HG03460 (cell line): ENCODE results near the gene KIF23.

Experiments
- ATAC-seq: cut with Tn5 transposase; IDR thresholded peaks from one replicate; pipeline ENCODE4 v1.9.1; 2021; ENCODE audit not compliant: unreplicated experiment

The KIF23 gene

GRCh38 chr15:69463182-69463756 lies 49.1 kb downstream of the KIF23 start:
- no peak for ATAC-seq

DNA sequence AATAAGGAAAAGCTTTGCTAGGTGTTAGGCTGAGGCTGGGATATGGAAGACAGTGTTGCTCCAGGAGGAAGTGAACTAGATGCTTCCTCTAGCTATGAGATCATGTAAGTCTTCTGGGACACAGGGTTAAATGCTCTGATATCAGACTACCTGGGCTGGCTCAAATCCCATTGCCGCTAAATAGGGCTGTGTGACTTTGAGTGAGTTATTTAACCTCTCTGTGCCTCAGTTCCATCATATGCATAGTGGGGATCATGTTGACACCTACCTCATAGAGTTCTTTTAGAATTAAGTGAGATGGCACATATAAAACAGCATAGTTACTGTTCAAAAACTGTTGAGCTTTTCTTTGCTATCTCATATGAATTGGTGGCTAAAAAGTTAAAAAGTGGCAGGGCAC lies 51.1 kb downstream of the KIF23 start:
- no peak for ATAC-seq

DNA sequence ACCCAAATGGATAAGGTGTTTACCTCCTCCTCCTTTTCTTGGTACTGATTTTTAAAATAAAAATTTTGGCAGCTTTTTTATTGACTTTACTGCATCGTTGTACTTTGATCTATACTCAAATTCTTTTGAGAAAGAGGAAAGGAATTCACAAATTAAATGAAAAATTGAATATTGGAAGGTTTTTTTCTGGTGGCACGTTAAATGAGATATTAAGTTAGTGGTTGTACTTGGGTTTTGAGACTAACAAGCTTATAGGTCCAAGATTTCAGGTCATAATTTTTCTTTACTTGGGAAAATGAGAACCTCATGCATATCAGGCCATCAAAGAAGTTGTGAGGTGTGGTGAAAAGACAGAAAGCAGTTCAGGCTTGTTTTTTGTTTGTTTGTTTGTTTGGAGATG lies 52.6 kb downstream of the KIF23 start:
- ATAC-seq: no peak

DNA sequence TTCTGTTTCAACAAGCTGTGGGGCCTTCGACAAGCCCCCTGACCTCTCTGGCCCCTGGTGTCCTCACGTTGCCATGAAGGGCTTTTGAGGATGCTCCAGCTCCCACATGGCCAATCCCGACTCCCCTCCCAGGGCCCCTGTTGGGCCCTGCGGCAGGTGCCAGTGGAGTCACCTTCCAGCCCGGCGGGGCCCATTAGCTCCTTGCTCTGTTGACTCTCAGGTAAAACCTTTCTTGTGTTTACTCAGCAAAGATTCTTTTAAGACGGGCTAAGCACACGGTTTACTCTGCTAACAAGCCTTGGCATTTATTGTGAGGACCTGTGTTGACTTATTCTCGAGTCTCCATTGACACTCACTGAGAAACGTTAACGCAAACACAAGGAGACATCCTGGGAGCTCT lies 53.5 kb downstream of the KIF23 start:
- ATAC-seq: no peak

- ATAC-seq: no peak
These were observed 54.3 kb downstream of the KIF23 start for GRCh38 chr15:69468241-69469121.

- no peak for ATAC-seq
These were observed 55.5 kb downstream of the KIF23 start for GRCh38 chr15:69469467-69470201.

DNA sequence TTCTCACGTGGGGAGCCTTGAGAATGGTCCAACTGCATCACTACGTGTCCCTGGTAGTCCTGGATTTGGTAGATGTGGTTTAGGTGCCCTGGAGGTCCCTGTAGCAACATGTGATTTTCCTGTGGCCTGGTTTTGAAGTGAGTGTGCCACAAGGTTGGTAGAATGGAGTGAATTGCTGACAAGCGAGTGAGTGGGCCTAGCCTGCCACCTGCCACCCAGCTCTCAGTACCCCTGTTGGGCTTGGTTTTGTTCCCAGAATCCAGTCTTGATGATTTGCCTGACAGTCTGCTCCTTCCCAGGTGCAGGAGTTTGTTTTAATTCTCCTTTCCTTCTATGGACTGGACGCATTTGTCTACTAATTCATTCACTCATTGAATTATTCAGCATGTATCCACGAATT lies 57.9 kb downstream of the KIF23 start:
- ATAC-seq: no peak

- ATAC-seq: no peak
These were observed 58.4 kb downstream of the KIF23 start for GRCh38 chr15:69472562-69472961.

GRCh38 chr15:69474291-69474690 lies 60.1 kb downstream of the KIF23 start:
- no peak for ATAC-seq

DNA sequence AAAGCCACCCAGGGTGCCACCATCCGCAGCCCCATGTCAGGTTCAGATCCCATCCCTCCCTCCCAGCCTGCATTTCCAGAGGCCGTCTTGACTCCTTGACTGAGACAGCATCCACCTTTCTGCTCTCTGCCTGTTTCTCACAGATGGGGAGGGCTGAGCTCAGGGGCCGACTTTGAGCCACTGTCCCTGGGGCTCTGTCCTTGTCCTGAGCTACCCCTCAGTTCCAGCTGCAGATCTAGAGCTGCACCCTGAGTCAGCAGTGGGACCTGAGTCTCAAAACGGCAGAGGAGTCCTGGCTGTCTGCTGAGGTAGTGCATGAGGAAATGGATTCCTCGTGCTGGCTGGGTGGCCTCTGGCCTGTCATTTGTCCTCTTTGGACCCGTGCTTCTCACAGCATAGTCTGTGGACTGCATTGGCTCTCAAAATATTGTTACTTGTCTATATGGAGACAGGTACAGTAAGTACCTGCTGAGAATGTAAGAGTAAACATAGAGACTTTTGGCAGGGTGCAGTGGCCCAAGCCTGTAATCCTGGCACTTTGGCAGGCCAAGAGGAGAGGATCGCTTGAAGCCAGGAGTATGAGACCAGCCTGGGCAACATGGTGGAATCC lies 60.8 kb downstream of the KIF23 start:
- no peak for ATAC-seq

- no peak for ATAC-seq
These were observed 61.7 kb downstream of the KIF23 start for GRCh38 chr15:69475769-69476358.

DNA sequence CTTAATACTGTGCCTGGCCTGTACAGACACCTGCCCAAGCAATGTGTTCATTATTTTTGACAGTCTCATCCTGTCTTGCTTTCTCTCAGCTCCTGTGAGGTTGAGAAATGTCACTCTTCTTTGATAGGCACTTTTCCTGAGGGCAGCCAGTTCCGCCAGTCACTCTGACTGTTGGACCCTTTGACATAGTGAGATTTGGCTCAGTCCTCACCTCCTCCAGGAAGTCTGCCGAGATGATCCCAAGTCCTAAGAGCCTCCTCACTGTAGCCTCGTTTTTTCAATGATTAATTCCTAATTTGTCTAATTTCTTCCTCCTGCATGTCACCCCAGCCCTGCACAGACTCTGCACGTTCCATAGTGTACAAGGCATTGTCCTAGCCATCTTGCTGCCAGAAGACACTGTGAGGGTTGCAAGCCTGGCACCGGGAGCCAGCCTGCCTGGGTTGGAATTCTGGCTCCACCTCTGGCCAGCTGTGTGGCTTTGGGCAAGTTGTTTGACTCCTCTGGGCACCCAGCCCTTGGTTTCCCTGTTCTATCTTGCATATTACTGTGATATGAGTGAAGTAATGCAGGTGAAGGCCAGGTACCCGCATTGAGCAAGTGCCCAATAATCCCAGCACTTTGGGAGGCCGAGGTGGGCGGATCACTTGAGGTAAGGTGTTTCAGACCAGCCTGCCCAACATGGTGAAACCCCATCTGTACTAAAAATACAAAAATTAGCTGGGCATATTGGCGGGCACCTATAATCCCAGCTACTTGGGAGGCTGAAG lies 62.7 kb downstream of the KIF23 start:
- ATAC-seq: no peak

DNA sequence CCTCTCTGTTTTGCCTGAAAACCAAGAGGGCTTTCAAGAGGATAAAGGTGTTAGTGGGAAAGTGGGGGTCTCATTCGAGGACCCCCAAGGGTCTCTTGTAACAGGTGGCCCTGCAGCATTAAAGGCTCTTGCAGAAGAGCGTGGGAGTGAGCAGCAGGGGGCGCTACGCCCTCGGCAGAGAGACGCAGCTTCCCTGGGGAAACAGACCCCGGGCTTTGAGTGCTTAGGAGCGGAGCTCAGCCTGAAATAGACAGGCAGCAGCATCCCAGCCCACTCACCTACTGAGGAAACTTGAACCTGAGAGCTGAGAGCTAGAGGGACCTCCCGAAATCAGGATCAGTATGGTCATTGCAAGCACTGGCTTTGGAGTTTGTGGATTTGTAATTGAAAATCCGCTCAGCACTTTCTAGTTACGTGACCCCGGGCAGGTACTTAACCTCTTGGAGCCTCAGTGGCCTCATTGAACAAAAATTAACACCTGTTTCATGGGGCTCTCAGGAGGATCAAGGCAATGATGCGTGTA lies 64.2 kb downstream of the KIF23 start:
- no peak for ATAC-seq

DNA sequence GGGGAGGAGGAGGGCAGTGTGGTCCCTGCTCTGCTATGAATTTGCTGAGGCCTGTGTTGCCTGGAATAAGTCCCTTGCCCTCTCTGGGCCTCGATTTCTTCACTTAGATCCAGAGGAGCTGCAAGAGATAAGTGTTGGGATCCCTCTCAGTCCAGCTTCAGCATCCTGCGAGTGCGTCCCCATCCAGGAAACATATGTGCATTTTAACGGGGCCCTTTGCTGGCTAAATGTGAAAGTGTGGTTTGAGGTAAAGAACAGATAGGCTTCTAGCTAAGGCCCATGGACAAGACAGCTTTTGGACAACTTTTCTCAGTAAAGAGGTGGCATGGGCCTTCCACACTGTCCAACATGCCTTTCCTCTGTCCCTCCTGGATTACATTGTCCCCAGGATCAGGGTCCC lies 64.9 kb downstream of the KIF23 start:
- ATAC-seq: no peak

- ATAC-seq: no peak
These were observed 65.8 kb downstream of the KIF23 start for GRCh38 chr15:69479971-69480370.

DNA sequence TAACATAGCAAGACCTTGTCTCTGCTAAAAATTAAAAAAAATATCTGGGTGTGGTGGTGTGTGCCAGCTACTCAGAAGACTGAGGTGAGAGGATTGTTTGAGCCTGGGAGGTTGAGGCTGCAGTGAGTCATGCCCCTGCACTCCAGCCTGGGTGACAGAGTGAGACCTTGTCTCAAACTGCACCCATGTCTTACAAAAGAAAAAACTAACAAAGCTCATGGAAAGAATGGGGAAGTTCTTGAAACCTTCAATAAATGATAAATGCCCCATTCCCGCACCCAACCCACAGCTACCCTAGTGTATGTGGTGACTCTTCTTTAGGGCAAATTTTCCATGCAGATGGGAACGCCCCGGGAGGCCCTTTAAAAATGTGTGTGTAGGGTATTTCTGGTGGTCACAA lies 66.8 kb downstream of the KIF23 start:
- no peak for ATAC-seq

DNA sequence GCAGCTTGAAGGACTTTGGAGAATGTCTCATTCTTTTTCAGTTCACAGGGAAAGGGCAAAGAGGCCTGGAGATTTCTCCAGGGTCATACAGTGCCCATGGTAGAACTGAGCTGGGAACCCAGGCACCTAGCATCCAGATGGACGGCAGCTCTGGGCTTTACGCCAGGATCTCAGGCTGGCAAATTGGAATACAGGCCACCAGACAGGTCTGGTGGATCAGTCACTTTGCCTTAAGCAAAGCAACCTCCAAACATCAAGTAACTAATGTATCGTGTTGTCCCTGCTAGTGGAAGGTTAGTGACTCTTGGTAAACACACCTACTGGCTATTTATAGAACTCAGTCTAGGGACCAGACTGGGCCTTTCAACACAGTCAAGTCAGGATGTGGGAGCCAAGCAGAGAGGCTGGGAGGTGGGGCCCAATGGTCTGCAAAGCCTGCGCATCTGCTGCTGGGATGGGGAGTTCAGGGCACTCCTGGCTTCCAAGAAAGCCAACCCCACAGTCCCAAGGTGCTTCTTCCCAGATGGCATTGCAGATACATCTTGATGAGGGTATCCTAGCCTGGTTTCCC lies 68.6 kb downstream of the KIF23 start:
- ATAC-seq: no peak

DNA sequence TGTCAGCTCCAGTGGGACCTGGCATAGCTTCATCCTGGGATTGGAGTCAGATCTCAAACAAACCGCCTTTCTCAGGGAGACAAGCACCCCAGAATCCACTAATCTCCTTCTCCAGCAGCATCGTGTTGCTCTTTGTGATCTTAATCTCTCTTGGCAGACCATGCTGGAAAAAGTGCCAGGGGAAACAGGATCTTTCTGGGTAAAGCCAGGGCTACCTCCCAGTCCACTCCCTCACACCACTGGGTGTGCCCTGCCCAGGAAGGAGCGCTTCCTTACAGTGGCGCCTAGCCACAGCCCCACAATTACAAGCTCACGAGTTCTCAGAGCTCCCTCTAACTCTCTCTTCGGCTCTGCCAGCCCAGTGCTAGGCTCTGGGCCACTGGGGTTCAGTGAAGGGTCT lies 70.7 kb downstream of the KIF23 start:
- ATAC-seq: no peak

DNA sequence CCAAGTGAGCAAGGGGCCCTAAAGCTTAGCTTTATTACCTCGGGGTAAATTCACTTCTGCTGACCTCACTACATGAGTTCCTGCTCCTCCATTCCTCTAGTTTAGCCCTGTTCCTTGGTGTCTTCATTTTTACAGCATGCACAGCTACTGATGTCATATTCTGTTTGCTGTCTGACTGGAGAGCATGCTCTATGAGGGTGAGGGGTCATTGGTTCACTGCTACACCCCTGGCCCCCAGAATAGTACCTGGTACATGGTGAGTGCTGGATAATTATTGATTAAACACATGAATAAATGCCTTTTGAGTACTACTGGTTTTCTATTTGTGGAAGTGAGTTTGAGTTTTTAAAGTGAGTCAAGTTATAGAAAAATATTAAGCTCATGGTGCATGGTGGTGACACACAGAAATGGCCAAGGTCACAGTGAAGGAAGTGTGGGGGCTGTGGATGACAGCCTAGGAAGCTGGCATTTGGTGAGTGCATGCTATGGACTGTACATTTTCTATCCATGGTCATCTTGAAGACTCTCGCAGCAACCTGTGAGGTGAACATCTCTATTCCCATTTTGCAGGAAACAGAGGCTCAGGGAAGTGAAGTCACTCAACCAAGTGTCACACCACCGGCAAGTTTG lies 72.4 kb downstream of the KIF23 start:
- ATAC-seq: no peak
